MM.1S (cell line): ENCODE measurements around the gene SCGB1A1.

Source experiments
- CTCF ChIP-seq: fragments of 300-600 bp; sonication (generic); IDR thresholded peaks from 2 replicates; pipeline ENCODE4 v1.5.1; 2016; ENCODE audit warnings: antibody characterized with exemption, low read length, mixed read lengths
- EZH2 ChIP-seq: fragments of 300-600 bp; sonication (generic); optimal IDR thresholded peaks from 2 replicates; pipeline ENCODE3; 2017; ENCODE audit warnings: low read depth, mild to moderate bottlenecking, antibody characterized with exemption, low read length, mixed read lengths

- TF ChIP-seq CTCF = no peak
- no peak for TF ChIP-seq EZH2
Observed at GRCh38 chr11:62388999-62389398, 29.8 kb upstream of the SCGB1A1 start.
